ENCODE results near the gene SRSF4.
A peak's percentile ranks its signal among the peaks of the same experiment; 100 is the strongest.

The SRSF4 gene

GRCh38 chr1:29201595-29202051, 19.9 kb upstream of the SRSF4 start:
- TF ChIP-seq CTCF (IDR thresholded peaks at IDR 0.05; ENCODE audit: extremely low read depth, insufficient read depth, missing control alignments): no peak
- in situ Hi-C loops (cut with MboI; ENCODE audit: low pct_unique_long_range_greater_than_20kb, low sequenced_read_pairs, unreplicated experiment): no loop called here
- DNase-seq (ENCODE audit: low spot score): no peak

DNA sequence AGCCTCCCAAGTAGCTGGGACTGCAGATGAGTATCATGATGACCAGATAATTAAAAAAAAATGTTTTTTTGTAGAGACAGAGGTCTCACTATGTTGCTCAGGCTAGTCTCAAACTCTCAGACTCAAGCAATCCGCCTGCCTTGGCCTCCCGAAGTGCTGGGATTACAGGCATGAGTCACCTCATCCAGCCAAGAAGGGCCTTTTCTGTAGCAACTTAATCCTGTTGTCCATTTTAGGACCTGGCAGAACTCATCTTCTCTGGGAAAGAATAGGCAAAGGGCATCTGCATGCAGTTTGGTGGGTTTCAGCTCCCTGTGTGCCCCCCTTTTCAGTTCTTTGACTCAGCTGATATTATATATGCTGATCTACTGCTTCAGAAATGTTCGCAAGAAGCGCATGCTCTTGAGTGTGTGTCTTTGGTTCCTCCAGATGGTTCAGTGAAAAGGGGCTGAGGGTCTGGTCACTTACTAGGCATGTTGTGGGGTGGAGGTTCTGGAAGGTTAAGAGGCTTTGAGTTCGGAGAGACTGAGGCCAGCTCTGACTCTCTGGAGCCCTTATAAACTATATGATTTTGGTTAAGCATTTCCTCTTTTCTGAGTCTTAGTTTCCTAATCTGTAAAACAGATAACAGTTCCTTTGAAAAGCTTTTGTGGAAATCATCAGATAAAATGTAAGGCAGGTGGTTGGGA, 19.4 kb upstream of the SRSF4 start:
- DNase-seq (ENCODE audit: low spot score): no peak
- in situ Hi-C loops (cut with MboI; ENCODE audit: low pct_unique_long_range_greater_than_20kb, low sequenced_read_pairs, unreplicated experiment): no loop called here

DNA sequence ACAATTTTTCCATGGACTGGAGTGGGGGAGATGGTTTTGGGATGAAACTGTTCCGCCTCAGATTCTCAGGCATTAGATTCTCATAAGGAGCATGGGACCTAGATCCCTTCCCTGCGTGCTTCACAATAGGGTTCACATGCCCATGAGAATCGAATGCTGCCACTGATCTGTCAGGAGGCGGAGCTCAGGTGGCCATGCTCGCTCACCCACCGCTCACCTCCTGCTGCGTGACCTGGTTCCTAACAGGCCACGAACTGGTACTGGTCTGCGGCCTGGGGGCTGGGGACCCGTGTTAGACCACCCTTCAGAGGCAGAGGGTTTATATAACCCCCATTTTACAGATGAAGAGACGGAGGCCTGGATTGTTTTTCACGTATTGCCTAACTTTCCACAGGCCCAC, 16.3 kb upstream of the SRSF4 start:
- in situ Hi-C loops (cut with MboI; ENCODE audit: low pct_unique_long_range_greater_than_20kb, low sequenced_read_pairs, unreplicated experiment): loop anchor here (10.0 kb wide), 1 partner anchor 313 kb away; no protein-coding TSS in a partner anchor
- no peak for DNase-seq (ENCODE audit: low spot score)
- no peak for TF ChIP-seq CTCF (IDR thresholded peaks at IDR 0.05; ENCODE audit: extremely low read depth, insufficient read depth, missing control alignments)

More for the DNA sequence above, 19.4 kb upstream of the SRSF4 start:
- TF ChIP-seq CTCF (IDR thresholded peaks at IDR 0.05; ENCODE audit: extremely low read depth, insufficient read depth, missing control alignments): no peak

DNA sequence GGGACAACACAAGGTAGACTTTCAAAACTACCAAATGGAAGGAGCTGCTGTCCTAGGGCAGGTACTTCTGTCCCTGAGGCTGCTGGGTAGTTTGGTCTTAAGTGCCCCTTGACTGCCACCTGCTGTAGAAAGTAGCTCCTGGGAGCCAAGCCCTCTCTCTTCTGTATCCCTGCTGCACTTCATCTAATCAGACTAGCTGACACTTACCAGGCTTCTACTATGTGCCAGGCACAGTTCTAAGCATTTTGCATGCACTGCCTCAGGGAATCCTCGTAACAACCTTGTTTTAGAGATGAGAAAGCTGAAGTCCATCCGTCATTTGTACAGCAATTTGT, 15.9 kb upstream of the SRSF4 start:
- DNase-seq (ENCODE audit: low spot score): no peak
- peak; percentile 44 for TF ChIP-seq CTCF (IDR thresholded peaks at IDR 0.05; ENCODE audit: extremely low read depth, insufficient read depth, missing control alignments)
- in situ Hi-C loops (cut with MboI; ENCODE audit: low pct_unique_long_range_greater_than_20kb, low sequenced_read_pairs, unreplicated experiment): loop anchor here (10.0 kb wide), 1 partner anchor 313 kb away; no protein-coding TSS in a partner anchor

DNA sequence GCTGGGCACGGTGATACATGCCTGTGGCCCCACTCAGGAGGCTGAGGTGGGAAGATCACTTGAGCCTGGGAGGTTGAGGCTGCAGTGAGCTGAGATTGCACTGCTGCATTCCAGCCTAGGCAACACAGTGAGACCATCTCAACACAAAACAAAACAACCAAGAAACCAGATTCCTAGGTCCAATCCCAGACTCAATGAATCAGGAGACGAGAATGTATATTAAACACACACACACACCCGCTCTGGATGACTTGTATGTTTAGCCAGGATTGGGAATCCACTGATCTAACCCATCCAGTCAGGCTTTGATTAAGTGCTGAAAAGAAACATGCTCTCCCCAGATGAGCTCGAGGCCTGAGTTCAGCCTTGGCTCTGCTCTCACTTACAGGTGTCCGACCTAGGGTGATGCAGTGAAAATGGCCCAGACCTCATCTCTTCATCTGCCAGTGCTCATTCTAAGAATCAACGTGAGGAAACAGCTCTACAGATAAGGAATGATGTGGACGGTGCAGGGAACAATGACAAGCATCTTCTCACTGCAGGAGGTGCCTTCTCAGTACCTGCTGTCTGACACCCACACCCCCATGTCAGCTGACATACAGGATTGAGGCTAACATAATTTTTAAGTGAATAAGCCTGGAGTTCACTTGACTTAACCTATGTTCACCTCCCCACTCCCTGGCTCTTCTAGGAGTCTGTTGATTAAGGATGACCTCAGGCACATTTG, 15.3 kb upstream of the SRSF4 start:
- DNase-seq (ENCODE audit: low spot score): no peak
- in situ Hi-C loops (cut with MboI; ENCODE audit: low pct_unique_long_range_greater_than_20kb, low sequenced_read_pairs, unreplicated experiment): loop anchor here (10.0 kb wide), 1 partner anchor 312 kb away; no protein-coding TSS in a partner anchor

GRCh38 chr1:29195881-29196291, 14.2 kb upstream of the SRSF4 start:
- no peak for DNase-seq (ENCODE audit: low spot score)
- no peak for TF ChIP-seq CTCF (IDR thresholded peaks at IDR 0.05; ENCODE audit: extremely low read depth, insufficient read depth, missing control alignments)
- in situ Hi-C loops (cut with MboI; ENCODE audit: low pct_unique_long_range_greater_than_20kb, low sequenced_read_pairs, unreplicated experiment): loop anchor here (10.0 kb wide), 1 partner anchor 311 kb away; no protein-coding TSS in a partner anchor

More for the DNA sequence above, 15.3 kb upstream of the SRSF4 start:
- TF ChIP-seq CTCF (IDR thresholded peaks at IDR 0.05; ENCODE audit: extremely low read depth, insufficient read depth, missing control alignments): no peak

Data from GM13977 (cell line).